ENCODE results near the gene TMEM191C. TPM values are rescaled to one million over a fixed set of nuclear protein-coding genes. Genes with fewer than 3 reads are reported as not detected.
A peak's percentile ranks its signal among the peaks of the same experiment; 100 is the strongest.
"Not testable (repeated sequence)": the region's sequence is repeated elsewhere in the genome, so short reads cannot be mapped to it uniquely, and the experiment has no call there.

The TMEM191C gene
- total RNA-seq, 1 donor from 2014 or later: not detected

GRCh38 chr22:21455334-21456089, 11.7 kb upstream of the TMEM191C start:
- H3K27me3 ChIP-seq: no peaks in the 10 kb centered on the region
- no peak overlapping the region for H3K27ac ChIP-seq
- intact Hi-C loops (cut with DNase I): no loop called here
- no peaks in the 10 kb centered on the region for H3K36me3 ChIP-seq
- H3K4me1 ChIP-seq: no peaks in the 10 kb centered on the region
- no peak for TF ChIP-seq CTCF (IDR thresholded peaks at IDR 0.05)
- no peaks in the 10 kb centered on the region for H3K9me3 ChIP-seq
- DNase-seq (ENCODE audit: low spot score in 2 of 2): peak in 1 of 2 donors; percentile 52
- no peak overlapping the region for H3K4me3 ChIP-seq

GRCh38 chr22:21457023-21457787, 10.0 kb upstream of the TMEM191C start:
- DNase-seq (ENCODE audit: low spot score in 2 of 2): peak in 1 of 2 donors; percentile 52
- Histone ChIP-seq H3K4me3 (no peak overlapping the region), H3K36me3 (no peaks in the 10 kb centered on the region), H3K9me3 (no peaks in the 10 kb centered on the region), H3K27me3 (no peaks in the 10 kb centered on the region), H3K27ac (no peak overlapping the region), H3K4me1 (no peaks in the 10 kb centered on the region)
- intact Hi-C loops (cut with DNase I): no loop called here
- TF ChIP-seq CTCF (IDR thresholded peaks at IDR 0.05): no peak

- H3K4me3 ChIP-seq; intact Hi-C loops (cut with DNase I); H3K4me1 ChIP-seq; H3K27ac ChIP-seq; H3K36me3 ChIP-seq; DNase-seq (ENCODE audit: low spot score in 2 of 2); H3K9me3 ChIP-seq; H3K27me3 ChIP-seq: not testable (repeated sequence)
Observed at GRCh38 chr22:21462672-21463071, 4.5 kb upstream of the TMEM191C start.

GRCh38 chr22:21468194-21469096, 1.3 kb downstream of the TMEM191C start:
- H3K27me3 ChIP-seq; H3K27ac ChIP-seq; H3K9me3 ChIP-seq; H3K4me1 ChIP-seq; intact Hi-C loops (cut with DNase I); H3K36me3 ChIP-seq: not testable (repeated sequence)
- H3K4me3 ChIP-seq: peak overlapping the region; percentile 50 to 63
- DNase-seq (ENCODE audit: low spot score in 2 of 2): peak; percentile 69 to 93

- intact Hi-C loops (cut with DNase I); H3K27ac ChIP-seq; H3K27me3 ChIP-seq; H3K9me3 ChIP-seq; DNase-seq (ENCODE audit: low spot score in 2 of 2); H3K4me3 ChIP-seq; H3K36me3 ChIP-seq; H3K4me1 ChIP-seq: not testable (repeated sequence)
Observed at GRCh38 chr22:21469097-21469994, 2.2 kb downstream of the TMEM191C start.

- DNase-seq (ENCODE audit: low spot score in 2 of 2); H3K9me3 ChIP-seq; H3K4me1 ChIP-seq; H3K36me3 ChIP-seq; intact Hi-C loops (cut with DNase I); H3K27me3 ChIP-seq; H3K4me3 ChIP-seq; H3K27ac ChIP-seq: not testable (repeated sequence)
Observed at GRCh38 chr22:21472984-21473383, 5.8 kb downstream of the TMEM191C start.

- H3K27ac ChIP-seq; H3K4me1 ChIP-seq; DNase-seq (ENCODE audit: low spot score in 2 of 2); H3K27me3 ChIP-seq; H3K9me3 ChIP-seq; H3K4me3 ChIP-seq; intact Hi-C loops (cut with DNase I); H3K36me3 ChIP-seq: not testable (repeated sequence)
Observed at GRCh38 chr22:21473664-21474063, 6.5 kb downstream of the TMEM191C start.

- H3K27ac ChIP-seq; H3K4me1 ChIP-seq; H3K4me3 ChIP-seq; H3K9me3 ChIP-seq; intact Hi-C loops (cut with DNase I); DNase-seq (ENCODE audit: low spot score in 2 of 2); H3K27me3 ChIP-seq; H3K36me3 ChIP-seq: not testable (repeated sequence)
Observed at GRCh38 chr22:21484039-21484438, 16.9 kb downstream of the TMEM191C start.

GRCh38 chr22:21487723-21488122, 20.5 kb downstream of the TMEM191C start:
- H3K27ac ChIP-seq; H3K36me3 ChIP-seq; H3K27me3 ChIP-seq; H3K4me1 ChIP-seq; H3K9me3 ChIP-seq; H3K4me3 ChIP-seq; DNase-seq (ENCODE audit: low spot score in 2 of 2); intact Hi-C loops (cut with DNase I): not testable (repeated sequence)

- H3K4me3 ChIP-seq; H3K9me3 ChIP-seq; H3K4me1 ChIP-seq; DNase-seq (ENCODE audit: low spot score in 2 of 2); H3K36me3 ChIP-seq; H3K27ac ChIP-seq; H3K27me3 ChIP-seq; intact Hi-C loops (cut with DNase I): not testable (repeated sequence)
Observed at GRCh38 chr22:21489149-21489680, 22.0 kb downstream of the TMEM191C start.
